HFFc6 (cell line): ENCODE data around the gene TMEM121B. TPM values are rescaled to one million over a fixed set of nuclear protein-coding genes. Genes with fewer than 3 reads are reported as not detected.
A peak's percentile ranks its signal among the peaks of the same experiment; 100 is the strongest.

ENCODE experiments used
- DNase-seq: peaks from one replicate; pipeline ENCODE4 v3.0.0-alpha.2; 2018
- H3K27ac Mint-ChIP-seq: 2 replicates; pipeline ENCODE4 v1.8.0; 2020; ENCODE audit warnings: mild to moderate bottlenecking, mixed read lengths
- H3K27me3 Mint-ChIP-seq: 2 replicates; pipeline ENCODE4 v1.8.0; 2021; ENCODE audit warnings: mild to moderate bottlenecking, moderate library complexity, mixed read lengths; ENCODE audit not compliant: insufficient read depth
- H3K36me3 Mint-ChIP-seq: 2 replicates; pipeline ENCODE4 v1.8.0; 2021; ENCODE audit warnings: low read depth, mixed read lengths
- H3K4me1 Mint-ChIP-seq: 2 replicates; pipeline ENCODE4 v1.8.0; 2020; ENCODE audit warnings: low read depth, mixed read lengths
- H3K4me3 Mint-ChIP-seq: 2 replicates; pipeline ENCODE4 v1.8.0; 2020; ENCODE audit warnings: mild to moderate bottlenecking, moderate library complexity, mixed read lengths
- H3K9me3 Mint-ChIP-seq: 2 replicates; pipeline ENCODE4 v1.8.0; 2020; ENCODE audit warnings: mild to moderate bottlenecking, mixed read lengths
- total RNA-seq, 6 experiments: library from RNA; stranded (reverse); fragmentation: NEBNext Ultra II Directional; extraction: Animal tissue kit (Norgen Biotek cat#: 25700); gene quantifications; 2 replicates in 1 of 6; 3 replicates in 5 of 6; pipeline ENCODE4 v1.2.3, GENCODE V29; 2021
- TF ChIP-seq, protein P1 (sequence below): fragments of 200-600 bp; sonication (generic); IDR thresholded peaks from 2 replicates; pipeline ENCODE4 v1.5.0; 2021; ENCODE audit warnings: antibody characterized with exemption, mild to moderate bottlenecking

The TMEM121B gene
- total RNA-seq, 6 experiments from 2014 or later, result 0.05 to 0.11 (median 0.07) TPM

DNA sequence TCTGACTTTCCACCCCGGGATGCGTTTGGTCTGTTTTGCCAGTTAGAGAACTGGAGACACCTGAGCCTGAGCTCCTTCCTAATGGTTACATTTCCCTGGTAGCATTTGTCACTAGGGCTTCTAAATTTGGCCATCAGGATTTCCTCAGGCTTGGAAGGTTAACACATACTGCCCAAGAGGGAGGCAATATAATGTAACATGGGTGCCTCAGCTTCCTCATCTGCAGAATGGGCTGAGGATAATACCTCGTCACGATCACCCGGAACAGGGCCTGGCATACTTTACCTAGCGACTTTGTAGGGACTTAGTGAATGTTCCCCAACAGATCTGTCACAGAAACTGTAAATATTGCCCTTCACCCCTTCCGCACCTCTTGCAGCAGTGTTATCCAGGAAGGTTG lies 25.1 kb downstream of the TMEM121B start:
- H3K36me3 Mint-ChIP-seq, result peaks cover 10% of the 10 kb centered on the region
- TF ChIP-seq, protein P1, sequence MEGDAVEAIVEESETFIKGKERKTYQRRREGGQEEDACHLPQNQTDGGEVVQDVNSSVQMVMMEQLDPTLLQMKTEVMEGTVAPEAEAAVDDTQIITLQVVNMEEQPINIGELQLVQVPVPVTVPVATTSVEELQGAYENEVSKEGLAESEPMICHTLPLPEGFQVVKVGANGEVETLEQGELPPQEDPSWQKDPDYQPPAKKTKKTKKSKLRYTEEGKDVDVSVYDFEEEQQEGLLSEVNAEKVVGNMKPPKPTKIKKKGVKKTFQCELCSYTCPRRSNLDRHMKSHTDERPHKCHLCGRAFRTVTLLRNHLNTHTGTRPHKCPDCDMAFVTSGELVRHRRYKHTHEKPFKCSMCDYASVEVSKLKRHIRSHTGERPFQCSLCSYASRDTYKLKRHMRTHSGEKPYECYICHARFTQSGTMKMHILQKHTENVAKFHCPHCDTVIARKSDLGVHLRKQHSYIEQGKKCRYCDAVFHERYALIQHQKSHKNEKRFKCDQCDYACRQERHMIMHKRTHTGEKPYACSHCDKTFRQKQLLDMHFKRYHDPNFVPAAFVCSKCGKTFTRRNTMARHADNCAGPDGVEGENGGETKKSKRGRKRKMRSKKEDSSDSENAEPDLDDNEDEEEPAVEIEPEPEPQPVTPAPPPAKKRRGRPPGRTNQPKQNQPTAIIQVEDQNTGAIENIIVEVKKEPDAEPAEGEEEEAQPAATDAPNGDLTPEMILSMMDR, result no peak
- no peaks in the 10 kb centered on the region for H3K4me1 Mint-ChIP-seq

DNA sequence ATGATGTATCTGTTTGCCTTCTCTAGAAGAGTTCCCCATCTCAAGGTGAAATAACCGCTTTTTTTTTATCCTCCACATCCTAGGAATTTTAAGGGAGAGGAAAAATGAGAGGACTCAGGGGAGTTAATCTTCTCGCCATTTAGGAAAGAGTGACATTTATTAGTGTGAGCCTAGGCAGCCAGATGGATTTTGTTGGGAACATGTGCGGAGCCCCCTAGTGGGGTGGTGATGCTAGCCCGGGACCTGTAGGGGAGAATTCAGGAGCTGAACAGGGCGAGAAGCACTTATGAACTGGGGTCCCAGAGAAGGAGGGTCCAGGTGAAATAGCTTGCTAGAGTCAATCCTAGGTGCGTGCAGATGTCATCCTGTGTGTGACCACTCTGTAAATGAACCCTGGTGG lies 25.6 kb downstream of the TMEM121B start:
- Mint-ChIP-seq H3K4me3 (no peak overlapping the region), H3K4me1 (no peaks in the 10 kb centered on the region), H3K36me3 (peaks cover 4% of the 10 kb centered on the region), H3K9me3 (no peaks in the 10 kb centered on the region), H3K27me3 (no peaks in the 10 kb centered on the region; the same call in 1 of the 2 replicates), H3K27ac (no peak overlapping the region)
- TF ChIP-seq, protein P1, result peak; percentile 61
- no peak for DNase-seq

More for the DNA sequence above, 25.1 kb downstream of the TMEM121B start:
- no peaks in the 10 kb centered on the region for H3K9me3 Mint-ChIP-seq
- no peak overlapping the region for H3K4me3 Mint-ChIP-seq
- H3K27ac Mint-ChIP-seq, result no peak overlapping the region
- no peaks in the 10 kb centered on the region; the same call in 1 of the 2 replicates for H3K27me3 Mint-ChIP-seq
- DNase-seq, result no peak

DNA sequence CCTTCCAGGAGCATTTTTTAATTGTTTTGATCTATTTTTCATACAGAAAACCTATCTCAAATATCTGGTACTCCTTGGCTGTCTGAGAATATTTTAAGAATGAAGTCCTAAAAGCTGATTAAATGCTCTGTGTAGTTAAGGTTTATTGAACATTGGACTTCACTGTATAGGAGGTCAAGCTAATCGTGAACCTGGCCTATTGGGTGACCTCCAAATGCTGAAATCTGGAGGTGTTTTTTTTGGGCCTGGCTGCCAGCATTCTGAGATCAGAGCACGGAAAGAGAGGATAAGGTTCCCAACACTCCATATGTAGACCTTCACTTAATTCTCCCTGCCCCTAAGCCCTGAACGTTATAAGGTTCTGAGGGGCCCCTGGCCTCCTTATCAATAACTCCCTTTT lies 28.1 kb downstream of the TMEM121B start:
- Mint-ChIP-seq H3K27me3 (no peaks in the 10 kb centered on the region; the same call in 1 of the 2 replicates), H3K9me3 (no peaks in the 10 kb centered on the region), H3K27ac (no peak overlapping the region), H3K36me3 (no peaks in the 10 kb centered on the region), H3K4me1 (peaks cover under 1% of the 10 kb centered on the region; the same call in 1 of the 2 replicates), H3K4me3 (no peak overlapping the region)
- TF ChIP-seq, protein P1, result no peak
- no peak for DNase-seq

DNA sequence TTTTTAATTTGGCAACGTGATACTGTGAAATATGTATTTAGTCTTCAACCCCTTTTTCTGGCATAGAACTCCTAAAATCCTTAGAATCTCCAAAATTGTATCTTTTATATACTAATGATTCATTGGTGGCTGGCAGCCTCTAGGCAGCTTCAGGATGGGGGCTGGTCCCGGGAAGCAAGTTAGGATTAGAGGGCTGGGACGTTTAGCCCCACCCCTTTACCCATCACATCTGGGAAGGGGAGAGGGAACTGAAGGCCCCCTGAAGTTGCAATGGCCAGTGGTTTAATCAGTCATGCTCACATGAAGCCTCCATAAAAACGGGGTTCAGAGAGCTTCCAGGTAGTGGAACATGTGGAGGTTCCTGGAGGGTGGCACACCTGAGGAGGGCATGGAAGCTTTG lies 29.3 kb downstream of the TMEM121B start:
- TF ChIP-seq, protein P1, result no peak
- Mint-ChIP-seq H3K36me3 (no peaks in the 10 kb centered on the region), H3K4me3 (no peak overlapping the region), H3K4me1 (peaks cover 12% of the 10 kb centered on the region), H3K9me3 (no peaks in the 10 kb centered on the region), H3K27ac (no peak overlapping the region), H3K27me3 (no peaks in the 10 kb centered on the region; the same call in 1 of the 2 replicates)
- no peak for DNase-seq

DNA sequence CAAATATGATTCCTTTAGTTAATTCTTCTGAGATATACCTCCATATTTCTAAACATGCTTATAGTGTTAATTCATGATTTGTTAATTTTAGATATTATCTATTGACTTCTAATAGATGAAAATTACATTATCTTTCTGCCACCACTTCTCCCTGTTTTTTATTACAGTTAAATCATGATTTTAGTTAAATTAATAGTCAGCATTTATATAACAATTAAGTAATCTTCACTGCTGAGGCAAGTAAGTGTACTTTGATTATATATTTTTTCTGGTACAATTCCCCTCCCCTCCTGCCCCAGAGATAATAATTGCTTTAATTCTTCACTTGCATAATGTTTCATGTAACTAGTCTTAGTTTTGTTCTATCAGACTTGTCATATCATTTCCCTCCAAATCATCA lies 30.6 kb downstream of the TMEM121B start:
- no peak for DNase-seq
- Mint-ChIP-seq H3K9me3 (no peaks in the 10 kb centered on the region), H3K27me3 (peaks cover 2% of the 10 kb centered on the region), H3K27ac (no peak overlapping the region), H3K36me3 (no peaks in the 10 kb centered on the region), H3K4me3 (no peak overlapping the region), H3K4me1 (peaks cover 23% of the 10 kb centered on the region)
- TF ChIP-seq, protein P1, result no peak
